HCT116 (cell line): ENCODE data around the gene MYLK.

ENCODE experiments used
- ATF3 ChIP-seq: IDR thresholded peaks from 2 replicates; pipeline ENCODE4 v1.6.1; 2012
- CTCF ChIP-seq, 3 experiments: fragments of 200-600 bp in 1 of 3; sonication (generic) in 1 of 3; IDR thresholded peaks in 2 of 3; conservative IDR thresholded peaks in 1 of 3; 2 replicates each; pipeline ENCODE4 v1.5.1; 2012 to 2017; ENCODE audit warnings: low read depth in 2 of 3, low read length in 2 of 3, antibody characterized with exemption in 1 of 3, borderline replicate concordance in 1 of 3, control low read depth in 1 of 3, mild to moderate bottlenecking in 1 of 3, mixed read lengths in 1 of 3, mixed run types in 1 of 3, moderate library complexity in 1 of 3; ENCODE audit not compliant: insufficient read depth in 1 of 3
- EZH2 ChIP-seq: fragments of 200-600 bp; sonication (generic); IDR thresholded peaks from 2 replicates; pipeline ENCODE4 v1.6.1; 2017; ENCODE audit warnings: antibody characterized with exemption, mixed run types
- FOSL1 ChIP-seq: IDR thresholded peaks from 2 replicates; pipeline ENCODE4 v1.6.1; 2012; ENCODE audit warnings: low read depth
- JUND ChIP-seq: IDR thresholded peaks from 2 replicates; pipeline ENCODE4 v1.6.1; 2012
- POLR2A ChIP-seq: IDR thresholded peaks from 2 replicates; pipeline ENCODE4 v1.7.0; 2011; ENCODE audit warnings: borderline replicate concordance; ENCODE audit not compliant: insufficient read depth, insufficient read length; ENCODE audit errors: extremely low read depth
- POLR2AphosphoS5 ChIP-seq: IDR thresholded peaks from 2 replicates; pipeline ENCODE4 v1.6.1; 2011; ENCODE audit warnings: mild to moderate bottlenecking, low read depth, low read length, moderate library complexity
- RAD21 ChIP-seq: IDR thresholded peaks from 2 replicates; pipeline ENCODE4 v1.6.1; 2012; ENCODE audit warnings: low read depth, mild to moderate bottlenecking
- SP1 ChIP-seq: IDR thresholded peaks from 2 replicates; pipeline ENCODE4 v1.6.1; 2012; ENCODE audit warnings: low read depth
- TCF7L2 ChIP-seq: IDR thresholded peaks from 2 replicates; pipeline ENCODE4 v1.7.0; 2011; ENCODE audit warnings: borderline replicate concordance, inconsistent platforms; ENCODE audit not compliant: insufficient read depth, insufficient read length; ENCODE audit errors: extremely low read depth
- TF ChIP-seq, protein P1 (sequence below): IDR thresholded peaks from 2 replicates; pipeline ENCODE4 v1.6.1; 2012; ENCODE audit warnings: low read depth
- TF ChIP-seq, protein P2 (sequence below): IDR thresholded peaks from 2 replicates; pipeline ENCODE4 v1.6.1; 2012

- peak; percentile 62 for TF ChIP-seq FOSL1
- TF ChIP-seq POLR2A: no peak
- TF ChIP-seq CTCF (IDR thresholded peaks at IDR 0.05 in 2 of 3, conservative IDR thresholded peaks at IDR 0.05 in 1 of 3; ENCODE audit: borderline replicate concordance in 1 of 3, insufficient read depth in 1 of 3, low read depth in 2 of 3, low read length in 2 of 3): no peak
- no peak for TF ChIP-seq POLR2AphosphoS5
- TF ChIP-seq, protein P1, sequence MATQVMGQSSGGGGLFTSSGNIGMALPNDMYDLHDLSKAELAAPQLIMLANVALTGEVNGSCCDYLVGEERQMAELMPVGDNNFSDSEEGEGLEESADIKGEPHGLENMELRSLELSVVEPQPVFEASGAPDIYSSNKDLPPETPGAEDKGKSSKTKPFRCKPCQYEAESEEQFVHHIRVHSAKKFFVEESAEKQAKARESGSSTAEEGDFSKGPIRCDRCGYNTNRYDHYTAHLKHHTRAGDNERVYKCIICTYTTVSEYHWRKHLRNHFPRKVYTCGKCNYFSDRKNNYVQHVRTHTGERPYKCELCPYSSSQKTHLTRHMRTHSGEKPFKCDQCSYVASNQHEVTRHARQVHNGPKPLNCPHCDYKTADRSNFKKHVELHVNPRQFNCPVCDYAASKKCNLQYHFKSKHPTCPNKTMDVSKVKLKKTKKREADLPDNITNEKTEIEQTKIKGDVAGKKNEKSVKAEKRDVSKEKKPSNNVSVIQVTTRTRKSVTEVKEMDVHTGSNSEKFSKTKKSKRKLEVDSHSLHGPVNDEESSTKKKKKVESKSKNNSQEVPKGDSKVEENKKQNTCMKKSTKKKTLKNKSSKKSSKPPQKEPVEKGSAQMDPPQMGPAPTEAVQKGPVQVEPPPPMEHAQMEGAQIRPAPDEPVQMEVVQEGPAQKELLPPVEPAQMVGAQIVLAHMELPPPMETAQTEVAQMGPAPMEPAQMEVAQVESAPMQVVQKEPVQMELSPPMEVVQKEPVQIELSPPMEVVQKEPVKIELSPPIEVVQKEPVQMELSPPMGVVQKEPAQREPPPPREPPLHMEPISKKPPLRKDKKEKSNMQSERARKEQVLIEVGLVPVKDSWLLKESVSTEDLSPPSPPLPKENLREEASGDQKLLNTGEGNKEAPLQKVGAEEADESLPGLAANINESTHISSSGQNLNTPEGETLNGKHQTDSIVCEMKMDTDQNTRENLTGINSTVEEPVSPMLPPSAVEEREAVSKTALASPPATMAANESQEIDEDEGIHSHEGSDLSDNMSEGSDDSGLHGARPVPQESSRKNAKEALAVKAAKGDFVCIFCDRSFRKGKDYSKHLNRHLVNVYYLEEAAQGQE: no peak
- TF ChIP-seq EZH2: no peak
- no peak for TF ChIP-seq TCF7L2
- TF ChIP-seq ATF3: no peak
- TF ChIP-seq JUND: peak; percentile 58
- no peak for TF ChIP-seq RAD21
- TF ChIP-seq SP1: peak; percentile 62
- TF ChIP-seq, protein P2, sequence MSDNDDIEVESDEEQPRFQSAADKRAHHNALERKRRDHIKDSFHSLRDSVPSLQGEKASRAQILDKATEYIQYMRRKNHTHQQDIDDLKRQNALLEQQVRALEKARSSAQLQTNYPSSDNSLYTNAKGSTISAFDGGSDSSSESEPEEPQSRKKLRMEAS: no peak
Measured at GRCh38 chr3:123750659-123751420, 133.3 kb downstream of the MYLK start.
